Glomerular visceral epithelial cell (primary cell): Measurements from ENCODE around the gene CDX2.

Experiments used
- DNase-seq: peaks from one replicate; pipeline ENCODE4 v3.0.0-alpha.2; 2016; ENCODE audit errors: extremely low spot score

CDX2 gene

DNA sequence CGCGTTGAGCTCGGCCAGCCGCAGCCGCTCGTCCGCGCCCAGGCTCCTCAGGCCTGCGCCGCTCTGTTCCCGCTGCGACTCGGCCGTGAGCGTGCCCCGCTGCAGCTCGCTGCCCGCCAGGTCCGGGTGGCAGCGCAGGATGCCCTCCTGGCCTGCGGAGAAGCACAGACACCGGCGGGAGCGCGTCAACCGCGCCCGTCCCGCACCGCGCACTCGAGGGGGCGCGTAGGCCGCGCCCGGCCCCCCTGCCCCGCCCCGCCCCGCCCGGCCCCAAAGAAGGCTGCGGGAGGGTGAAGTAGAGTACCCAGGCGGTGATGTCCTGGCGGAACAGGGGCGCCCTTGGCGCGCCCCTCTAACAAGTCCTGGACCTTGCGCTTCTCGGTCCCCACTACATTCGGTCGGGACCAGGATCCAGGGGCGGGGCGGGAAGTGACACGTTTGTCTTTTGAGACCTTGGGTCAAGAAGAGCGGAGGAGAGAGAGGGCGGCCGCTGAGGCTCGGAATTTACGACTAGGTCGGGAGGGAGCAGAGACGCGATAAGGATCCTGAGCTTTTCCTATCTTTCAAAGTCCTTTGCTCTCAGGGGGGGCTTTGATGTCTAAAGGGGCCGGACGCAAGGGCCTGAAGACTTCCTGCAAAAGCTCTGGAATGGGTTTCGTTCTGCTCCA lies 9.3 kb upstream of the CDX2 start:
- DNase-seq, result no peak

DNA sequence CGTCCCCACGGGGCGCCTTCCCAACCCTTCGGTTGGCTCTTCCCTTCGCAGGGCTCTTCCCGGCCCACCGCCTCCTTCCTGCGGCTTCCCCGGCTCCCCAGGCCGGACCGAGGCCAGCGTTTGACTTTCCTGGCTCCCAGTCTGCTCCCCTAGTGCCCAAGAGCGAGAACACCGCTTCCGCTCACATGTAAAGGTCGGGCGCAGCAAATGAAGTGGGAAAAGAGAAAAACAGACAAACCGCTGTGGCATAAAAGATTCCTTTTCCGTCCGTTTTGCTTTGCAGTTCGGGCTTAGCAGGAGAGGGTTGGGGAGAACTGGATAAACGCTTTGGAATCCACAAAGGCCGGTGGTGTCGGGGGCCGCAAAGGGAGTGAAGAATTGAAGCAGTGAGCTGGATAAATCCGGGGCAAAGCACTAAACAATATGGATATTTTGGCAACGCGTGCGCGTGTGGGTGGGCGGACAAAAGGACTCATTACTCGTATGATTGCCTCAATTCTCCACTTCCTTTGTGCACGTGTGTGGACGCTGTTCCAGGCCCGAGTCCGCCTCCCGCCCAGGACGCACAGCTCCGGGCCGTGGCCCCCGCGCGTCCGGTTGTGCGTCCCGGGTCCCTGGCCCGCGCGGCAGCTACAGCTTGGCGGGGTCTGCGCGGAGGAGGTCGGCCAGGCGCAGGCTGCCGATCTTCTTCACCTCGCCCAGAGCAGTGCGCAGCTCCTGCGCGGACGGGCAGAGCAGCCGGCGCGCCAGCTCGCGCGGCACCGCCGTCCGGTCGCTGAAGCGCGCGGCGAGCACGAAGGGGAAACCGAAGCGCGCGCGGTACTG lies 8.6 kb upstream of the CDX2 start:
- DNase-seq, result no peak

DNA sequence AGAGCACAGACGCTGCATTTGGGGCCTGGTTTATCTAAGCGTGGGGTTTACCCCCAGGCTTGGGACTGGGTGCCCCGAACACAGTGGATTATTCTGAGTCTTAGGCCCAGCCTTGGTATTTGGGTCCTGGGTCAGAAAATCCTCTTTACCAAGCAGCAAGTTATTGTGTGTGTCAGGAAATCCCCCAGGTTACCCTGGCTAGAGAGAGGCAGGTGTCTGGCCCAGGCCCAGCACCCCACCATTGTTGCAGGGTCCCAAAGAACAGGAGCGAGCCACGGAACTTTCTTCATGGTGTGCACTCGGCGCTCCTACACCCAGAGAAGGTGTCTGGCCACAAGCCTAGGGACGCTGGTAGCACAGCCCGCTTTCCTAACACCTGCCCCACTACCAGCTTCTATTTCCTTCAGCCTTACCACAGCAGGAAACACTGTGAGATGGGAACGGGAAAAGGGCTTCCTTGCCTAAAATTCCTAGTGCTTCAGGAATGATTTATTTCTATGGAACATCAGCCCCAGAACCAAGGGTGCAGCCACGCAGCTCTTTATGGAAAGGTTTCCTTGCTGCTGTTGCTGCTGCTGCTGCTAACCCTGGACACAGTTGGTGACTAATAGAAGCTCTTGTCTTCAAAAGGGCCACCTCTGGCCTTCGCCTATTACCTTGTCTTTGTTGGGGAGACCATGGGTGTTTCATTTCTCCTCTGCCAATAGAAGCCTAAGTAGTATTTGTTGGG lies 7.4 kb upstream of the CDX2 start:
- no peak for DNase-seq

DNA sequence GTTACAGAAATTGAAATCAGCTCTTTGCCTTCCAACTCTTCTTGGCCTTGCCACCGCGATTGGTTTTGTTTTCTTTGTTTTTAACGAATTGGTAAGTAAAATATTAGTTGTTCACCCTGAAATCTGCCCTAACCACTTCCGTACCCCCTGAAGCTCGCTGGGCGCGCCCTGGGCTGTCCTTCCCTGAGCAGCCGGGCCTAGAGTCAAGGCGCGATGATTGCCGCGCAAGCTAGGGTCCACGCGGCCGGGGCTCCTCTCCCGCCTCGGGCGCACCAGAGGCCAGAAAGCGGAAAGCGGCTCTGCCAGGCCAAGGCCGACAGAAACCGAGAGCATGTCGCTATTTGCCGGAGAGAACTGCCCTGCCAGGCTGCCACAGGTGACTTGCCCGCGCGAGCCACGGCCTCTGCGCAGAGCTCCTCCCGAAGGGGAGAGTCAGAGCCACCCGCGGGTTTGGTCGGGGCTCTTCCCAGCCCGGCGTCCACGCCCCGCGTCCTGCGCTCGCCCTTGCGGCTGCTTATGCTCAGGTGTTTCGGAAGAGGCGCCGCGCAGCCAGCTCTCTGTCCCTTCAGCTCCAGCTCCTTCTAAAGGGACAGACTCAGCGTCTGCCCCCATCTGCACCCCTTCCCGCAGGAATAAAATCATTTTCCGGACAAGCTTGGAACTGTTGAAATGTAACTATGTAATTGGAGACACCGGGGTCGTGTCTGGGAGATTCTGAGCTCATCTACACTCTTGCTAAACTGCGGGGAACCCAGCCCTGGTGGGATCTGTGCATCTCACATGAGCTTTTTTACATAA lies 6.6 kb upstream of the CDX2 start:
- no peak for DNase-seq

DNA sequence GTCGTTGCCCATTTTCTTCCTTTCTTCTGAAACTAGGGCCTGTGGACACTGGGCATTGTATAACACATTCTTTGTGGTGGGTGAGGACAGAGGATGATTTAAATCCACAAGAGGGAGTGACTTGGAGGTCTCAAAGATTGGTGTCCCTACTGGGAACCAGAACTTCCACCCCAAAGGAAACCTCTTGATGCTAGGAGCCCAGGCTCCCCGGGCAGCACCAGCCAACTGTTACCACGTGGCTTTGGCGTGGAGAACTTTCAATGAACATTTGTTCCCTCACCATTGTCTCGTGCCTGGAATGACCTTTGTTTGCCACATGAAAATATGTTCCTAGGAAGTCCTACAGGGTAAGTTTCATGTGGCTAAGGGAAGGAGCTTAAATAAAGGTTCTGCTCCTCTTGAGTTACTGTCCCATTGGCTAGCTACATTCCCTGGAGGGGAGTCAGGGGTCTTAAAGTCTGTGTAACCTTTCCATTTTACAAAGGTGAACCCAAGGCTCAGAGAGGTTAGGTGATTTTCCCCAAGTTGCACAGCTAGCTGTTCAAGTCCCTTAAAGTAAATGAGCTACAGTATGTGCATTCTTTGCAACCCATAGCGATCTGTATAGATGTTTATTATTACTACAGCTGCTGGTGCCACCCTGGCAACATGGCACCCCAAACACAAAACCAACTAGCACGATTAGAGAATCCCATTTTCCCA lies 5.0 kb upstream of the CDX2 start:
- no peak for DNase-seq

DNA sequence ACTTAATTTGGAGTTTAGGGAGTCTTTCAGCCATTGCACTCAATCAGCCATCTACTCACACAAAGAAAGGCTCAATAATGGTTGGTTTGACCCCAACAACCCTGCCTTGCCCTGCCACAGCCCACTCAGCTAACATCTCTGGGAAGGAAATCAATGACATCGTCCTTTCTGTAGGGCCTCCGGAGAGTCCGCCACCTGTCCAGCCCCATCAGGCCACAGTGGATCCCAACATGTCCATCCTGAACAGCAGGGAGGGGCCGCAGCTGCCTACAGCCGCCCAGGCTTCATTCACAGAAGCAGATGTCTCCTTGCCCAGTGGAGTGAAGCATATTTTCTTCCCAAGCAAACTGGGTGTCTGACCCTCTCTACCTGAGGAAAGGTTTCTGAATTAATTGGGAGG lies 4.2 kb upstream of the CDX2 start:
- no peak for DNase-seq

DNA sequence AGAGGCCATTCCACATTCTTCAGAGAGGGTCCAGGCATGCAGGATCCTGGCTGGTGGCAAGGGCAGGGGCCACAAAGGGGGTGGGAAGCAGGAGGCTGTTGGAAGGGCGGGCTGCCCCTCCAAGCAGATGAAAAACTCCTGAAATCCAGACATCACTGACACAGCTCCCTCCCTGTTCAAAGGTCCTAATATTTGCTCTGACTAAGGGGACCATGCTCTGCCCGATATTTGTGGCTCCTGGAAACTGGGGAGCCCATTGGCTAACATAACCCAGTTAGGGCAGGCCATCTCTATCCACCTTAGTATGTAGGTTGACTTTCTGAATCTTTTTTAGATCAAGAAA lies 3.3 kb upstream of the CDX2 start:
- DNase-seq, result no peak

DNA sequence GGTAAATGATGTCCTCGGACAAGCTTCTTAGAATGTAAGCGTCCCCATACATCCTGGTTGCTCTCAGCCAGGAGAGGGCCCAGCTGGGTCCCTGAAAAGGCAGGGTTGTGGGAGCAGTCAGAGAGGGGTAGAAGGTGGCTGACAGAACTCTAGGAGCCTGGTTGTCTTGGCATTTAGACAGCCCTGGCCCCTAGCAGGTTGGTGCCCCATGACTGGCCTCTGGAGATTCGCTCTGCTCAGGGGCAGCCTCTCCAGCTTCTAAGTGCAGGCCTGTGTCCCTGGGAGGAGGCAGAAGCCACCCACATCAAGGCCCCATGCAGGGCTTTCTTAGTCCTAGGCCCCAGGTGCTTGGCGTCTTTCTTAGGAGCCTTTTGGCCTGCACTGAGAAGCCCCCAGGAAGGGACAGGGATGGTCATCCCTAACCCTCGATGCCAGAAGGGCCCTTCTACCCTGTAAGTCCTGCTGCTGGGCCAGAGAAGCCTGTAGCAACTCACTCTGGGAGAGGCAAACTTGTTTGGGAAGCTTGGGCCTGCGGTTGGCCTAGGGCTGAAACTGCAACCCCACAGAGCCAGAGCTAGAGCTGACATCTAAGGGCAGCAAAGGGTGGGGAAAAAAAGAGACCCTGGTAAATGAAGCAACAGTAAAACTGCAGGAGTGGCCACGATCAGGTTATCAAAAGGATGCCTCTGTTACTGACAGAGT lies 2.8 kb upstream of the CDX2 start:
- DNase-seq, result no peak

DNA sequence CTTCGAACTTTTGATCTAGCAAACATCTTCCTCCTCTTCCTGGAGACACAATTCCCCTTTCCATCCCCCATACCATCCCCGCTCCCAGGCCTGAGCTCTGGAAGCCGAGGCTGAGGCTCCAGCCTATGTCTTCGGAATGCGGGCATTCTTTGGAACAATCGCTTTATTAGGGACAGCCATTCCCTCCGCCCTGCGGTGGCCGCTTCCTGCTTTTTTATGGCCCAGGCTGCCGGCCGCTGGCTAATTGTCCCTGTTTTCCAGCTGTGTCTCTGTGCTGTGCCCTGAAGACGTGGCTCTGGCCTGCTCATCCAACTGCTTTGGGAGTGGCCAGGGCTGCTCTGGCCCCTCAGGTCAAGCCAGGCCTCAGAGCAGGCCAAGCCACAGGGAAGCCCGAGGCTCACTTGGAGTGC lies 2.1 kb upstream of the CDX2 start:
- DNase-seq, result no peak

DNA sequence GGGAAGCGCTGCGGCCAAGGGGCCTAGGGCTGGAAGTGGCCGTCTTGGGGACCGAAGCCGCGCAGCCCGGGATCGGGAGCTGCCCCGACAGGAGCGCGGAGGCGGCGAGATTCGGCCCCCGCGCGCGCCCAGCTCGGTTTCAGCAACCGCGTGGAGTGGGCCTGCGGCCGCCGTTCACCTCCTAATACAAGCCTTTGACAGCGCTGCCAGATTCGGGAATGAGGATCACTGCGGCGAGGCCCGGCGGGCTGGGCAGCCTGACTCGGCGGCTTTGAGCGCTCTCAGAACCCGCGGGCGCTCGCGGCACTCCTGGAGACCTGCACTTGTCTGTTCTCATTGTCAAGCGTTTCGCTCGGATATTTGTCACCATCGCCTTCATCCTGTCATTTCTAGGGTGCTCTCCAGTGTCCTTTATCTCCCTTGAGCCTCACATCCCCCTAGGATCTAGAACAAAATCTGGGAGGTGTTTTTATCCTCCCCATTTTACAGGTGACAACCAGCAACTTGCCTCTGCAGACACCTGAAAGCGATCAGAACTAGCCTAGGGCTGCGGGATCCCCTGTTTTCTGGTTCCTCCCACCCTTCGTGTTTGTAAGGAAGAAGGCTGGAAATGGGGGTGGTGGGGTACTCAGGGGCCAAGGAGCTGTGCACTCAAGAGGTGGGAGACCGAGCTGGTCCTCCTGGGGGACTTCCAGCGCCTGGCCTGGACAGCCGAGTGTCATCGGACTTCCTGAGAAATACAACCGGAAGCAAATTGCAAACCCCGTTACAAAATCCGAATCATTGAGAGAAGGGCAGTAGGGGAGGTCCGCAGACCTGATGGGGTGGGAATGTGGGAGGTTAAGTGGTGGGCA lies 1.5 kb upstream of the CDX2 start:
- no peak for DNase-seq

DNA sequence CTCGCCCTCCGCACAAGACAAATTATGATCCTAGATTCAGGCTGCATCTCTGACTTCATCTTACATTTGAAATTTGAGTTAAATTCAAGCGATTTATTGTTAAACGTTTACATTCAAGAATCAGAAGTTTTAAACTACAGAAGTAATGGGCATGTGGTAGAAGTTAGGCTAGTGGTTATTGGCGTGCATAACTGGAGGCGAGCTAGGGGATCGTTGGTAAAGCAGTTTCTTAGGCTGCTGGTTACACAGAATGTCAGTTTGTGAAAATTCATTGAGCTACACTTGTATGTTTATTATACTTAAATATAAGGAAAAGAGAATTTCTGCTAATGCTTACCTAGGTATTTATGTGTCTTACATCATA lies 733 bp upstream of the CDX2 start:
- no peak for DNase-seq

DNA sequence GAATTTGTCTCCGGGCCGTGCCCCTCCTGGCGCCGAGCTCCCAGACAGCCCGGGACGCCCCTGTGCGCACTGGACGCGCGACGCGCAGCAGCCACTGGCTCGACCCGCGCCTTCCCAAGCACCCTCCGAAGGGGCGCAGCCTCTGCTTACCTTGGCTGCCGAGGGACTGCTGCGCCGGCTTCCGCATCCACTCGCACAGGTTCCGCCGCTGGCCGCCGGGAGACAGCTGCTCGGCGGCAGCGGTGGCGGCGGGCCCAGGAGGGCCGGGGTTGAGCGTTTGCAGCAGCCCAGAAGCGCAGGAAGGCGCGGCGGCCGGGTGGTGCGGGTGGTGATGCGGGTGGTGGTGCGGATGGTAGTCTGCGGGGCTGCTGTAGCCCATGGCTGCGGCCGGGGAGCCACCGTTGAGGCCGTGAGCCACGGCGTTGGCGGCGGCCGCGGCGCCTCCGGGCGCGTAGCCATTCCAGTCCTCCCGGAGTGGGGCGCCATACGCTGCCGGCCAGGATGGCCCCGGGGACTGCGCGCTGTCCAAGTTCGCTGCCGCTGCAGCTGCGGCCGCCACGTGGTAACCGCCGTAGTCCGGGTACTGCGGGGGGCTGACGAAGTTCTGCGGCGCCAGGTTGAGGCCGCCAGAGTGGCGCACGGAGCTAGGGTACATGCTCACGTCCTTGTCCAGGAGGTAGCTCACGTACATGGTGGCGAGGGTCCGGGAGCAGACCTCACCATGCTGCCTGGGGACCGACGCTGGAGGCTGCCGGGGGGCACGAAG lies 616 bp downstream of the CDX2 start:
- DNase-seq, result no peak

DNA sequence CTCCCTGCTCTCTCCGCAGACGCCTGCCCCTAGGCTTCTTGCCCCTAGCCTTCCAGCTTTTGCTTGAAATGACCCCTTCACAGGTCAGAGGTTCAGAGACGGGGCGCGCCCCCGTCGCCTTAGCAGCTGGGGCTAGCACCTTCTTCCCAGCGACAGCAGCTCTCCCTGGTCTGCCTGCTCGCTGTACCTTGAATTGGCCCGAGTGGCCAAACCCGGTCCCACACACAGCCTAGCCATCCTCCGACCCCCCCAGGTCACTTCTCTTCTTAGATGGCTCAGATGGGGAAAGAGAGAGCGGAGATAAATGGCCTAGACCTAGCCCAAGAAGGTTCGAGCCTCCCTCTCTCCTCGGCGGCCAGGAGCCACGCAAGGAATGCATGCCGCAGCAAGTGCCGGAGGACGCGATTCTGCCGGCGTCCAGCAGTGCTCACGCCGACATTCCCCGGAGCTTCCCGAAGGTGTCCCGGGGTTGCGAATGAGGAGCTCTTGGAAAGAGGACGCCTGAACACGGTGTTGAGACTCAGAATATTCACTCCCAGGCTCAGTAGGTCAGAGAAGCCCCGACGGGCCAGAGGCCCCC lies 1.3 kb downstream of the CDX2 start:
- DNase-seq, result no peak

DNA sequence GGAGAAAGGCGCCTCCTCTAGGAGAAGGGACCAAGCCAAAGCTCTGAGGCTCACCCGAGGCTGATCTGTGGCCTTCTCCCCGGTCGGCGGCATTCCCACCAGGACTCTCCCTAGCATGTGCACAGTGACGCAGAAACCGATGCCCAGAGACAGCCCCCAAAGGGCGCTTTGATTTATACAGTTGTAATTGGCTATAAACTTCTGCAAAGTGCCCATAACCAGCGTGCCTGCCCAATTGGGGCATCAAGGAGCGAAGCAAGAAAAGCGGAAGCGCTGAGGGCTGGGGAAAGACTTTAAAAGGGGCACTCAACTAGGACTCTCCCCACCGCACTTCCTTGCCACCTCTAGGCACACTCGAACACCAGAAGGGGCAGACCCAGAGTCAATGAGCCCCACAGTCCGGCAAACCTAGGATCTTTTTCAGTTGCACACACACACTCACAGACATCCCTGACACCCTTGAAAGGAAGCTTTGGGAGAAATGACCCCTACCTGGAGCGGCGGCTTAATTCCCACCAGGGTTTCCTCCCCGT lies 1.8 kb downstream of the CDX2 start:
- no peak for DNase-seq

DNA sequence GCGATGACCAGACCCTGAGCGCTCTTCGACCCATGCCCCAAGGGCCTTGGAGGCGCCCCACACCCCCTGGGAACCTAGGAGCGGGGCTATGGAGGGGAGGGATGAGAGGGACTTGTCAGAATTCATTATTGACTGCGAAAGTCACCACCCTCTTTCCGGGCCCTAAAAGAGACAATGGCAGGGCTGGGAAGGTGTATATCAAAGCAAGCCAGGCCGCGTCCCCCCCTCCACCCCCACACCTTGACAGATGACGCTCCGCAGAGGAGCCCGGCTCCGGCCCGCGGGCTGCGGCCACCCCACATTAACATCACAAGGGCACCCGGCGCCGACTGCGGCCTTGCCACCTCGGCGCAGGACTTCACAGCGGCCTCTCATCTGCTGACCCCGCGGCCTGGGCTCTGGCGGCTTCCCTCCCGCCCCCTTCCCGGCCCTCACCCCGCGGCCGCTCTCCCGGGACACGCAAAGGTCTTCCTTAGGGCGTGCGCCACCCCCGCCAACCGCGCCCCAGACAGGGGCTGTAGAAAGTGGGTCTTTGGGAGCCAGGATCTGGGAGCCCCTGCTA lies 2.4 kb downstream of the CDX2 start:
- no peak for DNase-seq

DNA sequence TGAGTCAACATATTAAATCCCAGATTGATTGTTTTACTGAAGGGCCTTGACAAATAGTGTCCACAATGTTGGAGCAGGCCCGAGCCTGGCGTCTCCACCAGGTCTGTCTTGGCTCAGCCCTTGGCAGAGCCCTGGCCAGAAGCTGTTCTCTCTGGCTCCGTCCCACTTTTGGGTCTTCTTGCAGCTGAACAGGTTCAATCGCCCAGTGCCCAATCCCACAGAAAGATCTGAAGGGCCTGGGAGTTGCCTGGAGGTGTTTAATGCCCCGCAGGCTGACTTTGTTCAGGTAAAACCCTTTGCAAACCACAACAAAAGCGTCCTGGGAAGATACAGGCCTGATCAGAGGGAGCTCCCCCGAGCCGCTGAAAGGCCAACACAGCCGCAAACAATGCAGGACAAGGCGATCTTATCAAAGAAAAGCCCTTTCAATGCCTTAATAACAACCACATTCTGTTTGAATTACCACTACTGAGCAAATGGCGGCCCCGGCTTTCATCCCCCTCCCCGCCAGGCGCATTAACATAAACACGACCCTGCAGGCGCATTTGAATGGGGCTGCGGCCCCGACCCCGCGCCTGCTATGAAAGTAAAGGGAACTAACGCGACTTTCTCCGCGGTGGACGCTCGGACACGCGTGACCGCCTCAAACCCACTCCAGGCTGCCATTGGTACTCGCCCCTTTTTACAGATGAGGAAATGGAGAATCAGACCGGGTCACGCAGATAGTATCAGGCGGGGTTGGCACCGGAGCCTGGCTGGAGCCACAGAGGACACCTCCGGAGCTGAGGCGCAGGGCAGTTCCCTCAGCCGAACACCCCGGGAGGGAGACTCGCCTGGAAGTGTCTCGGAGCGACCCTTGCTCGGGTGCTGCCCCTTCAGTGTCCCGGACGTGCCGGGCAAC lies 3.1 kb downstream of the CDX2 start:
- no peak for DNase-seq

DNA sequence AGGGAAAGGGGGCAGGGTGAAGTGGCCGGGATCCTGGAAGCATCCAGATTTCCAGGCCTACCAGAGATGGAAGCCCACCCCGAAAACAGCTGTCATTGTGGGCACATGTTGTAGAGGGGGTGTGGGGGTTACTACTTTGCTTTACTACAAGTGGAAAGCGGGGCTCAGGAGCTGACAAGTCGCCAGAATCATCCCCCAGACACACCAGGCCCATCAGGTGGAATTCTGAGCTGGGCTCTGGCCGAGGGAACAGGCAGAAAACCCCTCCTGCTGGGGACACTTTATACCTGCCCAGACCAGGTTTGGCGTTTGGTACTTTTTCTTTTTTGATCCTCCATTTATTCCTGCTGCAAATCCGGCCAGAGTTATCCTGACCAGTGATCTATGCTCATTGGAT lies 3.8 kb downstream of the CDX2 start:
- DNase-seq, result no peak
